ENCODE data around the gene ALG14. TPM values are rescaled to one million over a fixed set of nuclear protein-coding genes. Genes with fewer than 3 reads are reported as not detected.

ALG14 gene
- total RNA-seq, 1 donor from 2014 or later: 7.5 TPM

GRCh38 chr1:94925004-94925403, 147.7 kb downstream of the ALG14 start:
- no peak for DNase-seq
- ChIA-PET CTCF (interaction anchor here (1.2 kb wide), 1 partner anchor 117 kb away, joined by 3 read pairs; no protein-coding TSS in a partner anchor), POLR2A (interaction anchor here (0.7 to 1.5 kb wide), 2 partner anchors 38 to 309 kb away, joined by 3 read pairs; partner anchors contain the start of gene RWDD3)
- Mint-ChIP-seq H3K27me3 (peaks cover 15% of the 10 kb centered on the region), H3K27ac (no peak overlapping the region), H3K4me1 (peaks cover 30% of the 10 kb centered on the region), H3K9me3 (no peaks in the 10 kb centered on the region), H3K36me3 (ENCODE audit: low read depth) (no peaks in the 10 kb centered on the region), H3K4me3 (no peak overlapping the region)
- ATAC-seq (ENCODE audit: low read depth): no peak
- TF ChIP-seq CTCF (IDR thresholded peaks at IDR 0.05): no peak
- intact Hi-C loops (cut with micrococcal nuclease): loop anchor here (1.0 to 10.0 kb wide), 6 partner anchors 71 to 1950 kb away; partner anchors contain the start of genes ABCD3 and GCLM

Other genes starting within 250 kb of the ALG14 start
- gene CNN3, start 145.8 kb downstream of the ALG14 start, total RNA-seq: 6.2 and 11.8 TPM in 2 replicates
- 0.22 and 0.24 TPM in 2 replicates for gene TLCD4, start 44.4 kb upstream of the ALG14 start, total RNA-seq
- 17.1 and 18.9 TPM in 2 replicates for gene RWDD3, start 161.3 kb upstream of the ALG14 start, total RNA-seq

Data from activated B cell treated with CpG ODN at 0.5 μM for 24 hours (primary cell).